HG03342 (cell line): ENCODE results near the gene MYCBPAP.
A peak's percentile ranks its signal among the peaks of the same experiment; 100 is the strongest.

ENCODE experiments used
- ATAC-seq: cut with Tn5 transposase; IDR thresholded peaks from one replicate; pipeline ENCODE4 v1.9.1; 2021; ENCODE audit warnings: mild to moderate bottlenecking, moderate library complexity; ENCODE audit not compliant: unreplicated experiment

Gene MYCBPAP

GRCh38 chr17:50487213-50488096 lies 20.8 kb upstream of the MYCBPAP start:
- no peak for ATAC-seq

GRCh38 chr17:50488880-50489279 lies 19.4 kb upstream of the MYCBPAP start:
- ATAC-seq, result no peak

- no peak for ATAC-seq
These were observed 16.7 kb upstream of the MYCBPAP start for GRCh38 chr17:50491505-50491904.

DNA sequence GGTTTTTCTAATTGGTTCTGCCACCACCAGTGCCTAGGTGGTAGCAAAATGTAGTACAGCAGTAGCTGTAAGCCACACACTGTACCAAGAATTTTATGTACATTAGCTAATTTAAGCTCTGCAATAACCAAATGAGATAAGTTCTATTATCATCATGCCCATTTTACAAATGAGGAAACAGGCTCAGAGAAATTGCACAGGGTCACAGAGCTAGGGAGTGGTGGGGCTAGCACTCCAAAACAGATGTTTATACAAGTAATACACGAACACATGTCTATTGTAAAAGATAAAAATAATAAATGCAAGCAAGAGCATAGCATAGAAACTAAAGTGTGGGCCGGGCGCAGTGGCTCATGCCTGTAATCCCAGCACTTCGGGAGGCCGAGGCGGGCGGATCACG lies 16.0 kb upstream of the MYCBPAP start:
- no peak for ATAC-seq

DNA sequence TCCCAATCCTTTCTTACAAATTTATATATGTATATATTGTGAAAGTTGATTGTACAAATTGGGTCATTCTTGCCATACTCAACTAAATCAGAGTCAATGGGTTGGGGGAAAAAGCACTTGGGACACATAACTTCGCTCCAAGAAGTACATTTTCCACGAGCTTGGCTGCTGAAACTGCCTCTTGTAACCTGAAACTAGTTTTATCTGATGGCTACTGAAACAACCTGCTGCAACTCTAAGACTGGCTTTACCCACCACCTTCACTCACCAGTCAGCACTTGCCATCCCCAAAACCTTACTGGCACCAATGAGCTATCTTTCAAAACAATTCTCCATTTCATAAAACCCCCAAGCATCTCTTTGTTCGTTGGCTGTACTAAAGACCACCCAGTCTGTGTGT lies 14.5 kb upstream of the MYCBPAP start:
- no peak for ATAC-seq

GRCh38 chr17:50495217-50495823 lies 12.9 kb upstream of the MYCBPAP start:
- ATAC-seq, result no peak

DNA sequence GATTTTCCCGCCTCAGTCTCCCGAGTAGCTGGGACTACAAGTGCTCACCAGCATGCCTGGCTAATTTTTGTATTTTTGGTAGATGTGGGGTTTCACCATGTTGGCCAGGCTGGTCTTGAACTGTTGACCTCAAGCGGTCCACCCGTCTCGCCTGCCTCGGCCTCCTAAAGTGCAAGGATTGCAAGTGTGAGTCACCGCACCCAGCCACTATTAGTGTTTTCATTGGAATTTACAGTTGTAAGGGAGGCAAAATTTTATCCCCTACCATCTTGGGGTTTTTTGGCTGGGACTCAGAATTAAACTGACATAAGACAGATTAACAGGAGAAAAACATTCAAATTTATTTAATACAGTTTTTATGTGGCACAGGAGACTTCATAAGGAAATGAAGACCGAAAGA lies 12.3 kb upstream of the MYCBPAP start:
- ATAC-seq, result no peak

GRCh38 chr17:50498021-50498874 lies 10.0 kb upstream of the MYCBPAP start:
- no peak for ATAC-seq

GRCh38 chr17:50499270-50499669 lies 9.0 kb upstream of the MYCBPAP start:
- no peak for ATAC-seq

- ATAC-seq, result no peak
These were observed 8.5 kb upstream of the MYCBPAP start for GRCh38 chr17:50499721-50500120.

DNA sequence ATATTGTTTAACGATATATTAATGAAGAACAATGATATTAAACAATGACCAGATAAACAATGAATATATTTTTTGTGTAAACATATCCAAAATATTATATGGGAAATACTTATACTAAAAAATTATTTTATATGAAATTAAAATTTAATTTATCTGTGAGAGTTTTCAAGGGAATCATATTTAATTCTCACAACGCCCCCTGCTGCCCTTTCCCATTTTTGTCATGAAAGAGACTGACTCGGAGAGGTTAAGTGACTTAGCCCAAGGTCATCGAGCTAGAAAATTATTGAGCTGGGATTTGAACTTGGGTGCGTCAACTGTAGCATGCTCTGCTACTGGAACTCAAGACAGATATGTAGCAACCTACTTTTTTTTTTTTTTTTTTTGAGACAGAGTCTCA lies 7.2 kb upstream of the MYCBPAP start:
- ATAC-seq, result no peak

GRCh38 chr17:50502301-50502990 lies 5.8 kb upstream of the MYCBPAP start:
- no peak for ATAC-seq

DNA sequence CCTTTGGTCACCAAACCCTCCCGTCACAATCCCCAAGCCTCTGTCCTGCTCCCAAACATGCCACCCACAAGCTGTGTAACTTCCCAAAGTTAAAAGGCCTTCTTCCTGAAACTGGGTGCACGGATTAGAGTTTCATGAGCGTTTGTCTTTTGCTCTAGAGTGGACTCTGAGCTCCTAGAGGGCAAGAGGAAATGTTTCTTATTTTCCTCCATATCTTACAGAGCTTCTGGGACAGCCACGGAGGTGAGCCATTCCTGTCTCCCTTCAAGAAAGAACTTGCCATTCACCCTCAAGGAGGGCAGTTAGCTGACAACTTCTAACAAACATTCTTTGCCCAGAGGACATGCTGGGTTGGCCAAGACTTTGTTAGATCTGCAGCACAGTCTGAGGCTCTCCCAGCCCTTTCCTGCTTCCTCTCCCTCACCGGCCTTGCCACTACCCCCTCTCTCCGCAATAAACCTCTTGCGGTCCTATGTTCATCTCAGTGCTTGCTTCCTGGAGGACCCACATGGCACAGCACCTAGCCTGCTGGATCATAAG lies 2.6 kb upstream of the MYCBPAP start:
- no peak for ATAC-seq

GRCh38 chr17:50506298-50506697 lies 1.9 kb upstream of the MYCBPAP start:
- ATAC-seq, result no peak

DNA sequence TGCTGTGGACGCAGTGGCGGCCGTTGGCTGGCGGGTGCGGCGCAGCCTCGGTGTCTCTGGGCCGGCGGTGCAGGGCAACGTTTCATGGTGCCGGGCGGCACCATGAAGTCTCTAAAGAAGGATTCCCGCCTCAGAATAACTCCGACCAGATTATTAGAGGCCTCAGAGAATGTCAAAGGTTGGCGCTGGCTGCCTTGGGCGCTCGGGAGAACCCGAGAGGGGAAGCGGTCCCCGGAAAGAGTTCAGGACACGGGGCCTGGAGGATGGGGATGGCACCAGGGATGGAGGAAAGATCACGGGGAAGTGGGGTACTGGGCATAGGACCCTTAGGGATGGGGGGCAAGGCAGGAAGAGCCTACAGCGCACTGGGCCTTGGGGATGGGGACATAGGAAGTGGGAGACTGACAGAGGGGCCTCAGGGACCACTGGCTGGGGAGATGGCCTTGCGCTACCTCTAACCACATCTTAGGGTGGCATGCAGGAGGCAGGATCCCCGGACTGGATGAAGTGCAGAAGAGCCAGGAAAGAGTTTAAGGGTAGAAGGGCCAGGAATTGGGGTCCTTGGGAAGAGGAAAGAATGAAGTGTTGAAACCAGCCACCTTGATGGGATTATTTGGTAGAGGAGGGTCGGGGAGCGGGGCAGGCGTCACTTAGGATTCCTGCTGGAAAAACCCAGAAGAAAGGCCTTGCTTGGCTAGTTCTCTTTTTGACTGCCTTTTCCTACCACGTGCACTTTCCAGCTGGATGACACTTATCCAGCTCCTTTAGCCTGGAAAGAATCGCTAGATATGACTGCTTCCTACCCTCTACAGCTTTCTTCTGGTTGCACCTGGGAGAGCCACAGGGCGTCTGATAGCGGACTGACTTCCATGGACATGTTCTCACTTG lies 578 bp downstream of the MYCBPAP start:
- ATAC-seq, result no peak

GRCh38 chr17:50511058-50511457 lies 2.8 kb downstream of the MYCBPAP start:
- ATAC-seq, result peak; percentile 85

DNA sequence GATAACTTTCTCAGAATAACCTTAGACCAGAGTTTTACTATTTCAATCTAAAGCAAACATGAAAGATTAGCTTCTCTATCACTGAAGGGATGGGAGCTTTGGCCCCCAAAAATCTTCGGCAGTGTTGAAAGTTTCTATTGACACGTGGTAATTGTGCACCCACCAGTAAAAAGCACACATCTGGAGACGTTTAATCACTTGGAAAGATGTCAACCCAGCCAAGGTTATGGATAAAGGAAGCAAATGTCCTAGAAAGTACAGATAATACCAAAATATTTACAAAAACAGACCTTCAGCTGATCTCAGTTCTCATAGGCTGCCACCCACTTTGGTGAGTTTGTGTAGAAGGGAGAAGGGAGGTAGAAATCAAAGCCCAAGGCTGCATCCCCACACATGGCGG lies 5.3 kb downstream of the MYCBPAP start:
- ATAC-seq, result no peak

DNA sequence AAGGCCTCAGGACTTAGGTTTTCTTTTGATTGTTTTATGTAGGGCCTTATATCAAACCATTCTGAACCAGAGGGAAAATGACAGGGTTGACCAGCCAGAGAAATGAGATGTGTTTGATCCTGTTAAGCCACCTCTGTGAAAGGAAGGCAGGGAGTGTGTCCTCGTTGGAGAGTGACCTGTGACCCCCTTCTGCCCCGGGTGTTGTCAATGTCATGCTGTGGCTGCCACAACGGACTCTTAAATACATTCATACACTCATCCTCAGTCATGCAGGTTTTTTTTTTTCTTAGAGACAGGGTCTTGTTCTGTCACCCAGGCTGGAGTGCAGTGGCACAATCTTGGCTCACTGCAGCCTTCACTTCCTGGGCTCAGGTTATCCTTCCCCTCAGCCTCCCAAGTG lies 6.1 kb downstream of the MYCBPAP start:
- ATAC-seq, result no peak

GRCh38 chr17:50514936-50515702 lies 6.9 kb downstream of the MYCBPAP start:
- ATAC-seq, result no peak
